Erythroblast (primary cell): Measurements from ENCODE around the gene CDC7.

Source experiments
- GATA1 ChIP-seq: IDR thresholded peaks from 2 replicates; pipeline ENCODE4 v1.6.1; 2011; ENCODE audit warnings: low read depth, mild to moderate bottlenecking, control low read depth, low read length, moderate library complexity
- POLR2A ChIP-seq: IDR thresholded peaks from 2 replicates; pipeline ENCODE4 v1.6.1; 2011; ENCODE audit warnings: mild to moderate bottlenecking, low read length

DNA sequence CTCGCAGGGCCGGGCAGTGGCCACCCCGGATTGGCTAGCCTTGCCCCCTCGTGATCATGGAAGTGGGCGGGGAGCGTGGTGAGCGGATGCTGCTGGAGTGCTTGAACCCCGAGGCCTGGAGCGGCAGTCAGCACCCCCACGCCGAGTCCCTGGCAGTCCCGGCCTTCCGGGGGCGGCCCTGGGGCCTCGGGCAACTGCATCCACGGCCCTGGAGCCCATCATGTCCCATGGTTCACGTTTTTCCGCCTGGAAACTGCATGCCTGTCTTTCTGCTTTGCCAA lies 45.6 kb downstream of the CDC7 start:
- TF ChIP-seq POLR2A = no peak
- TF ChIP-seq GATA1 = no peak
